T1000 (cell line): ENCODE measurements around the gene SPATA13.
"Not testable (repeated sequence)": the region's sequence is repeated elsewhere in the genome, so short reads cannot be mapped to it uniquely, and the experiment has no call there.

ENCODE experiments used
- DNase-seq: peaks from one replicate; lab custom pipeline; 2025; ENCODE audit warnings: mixed read lengths; lab: John Stamatoyannopoulos, UW

The SPATA13 gene

GRCh38 chr13:24318878-24319277 lies 158.4 kb downstream of the SPATA13 start:
- DNase-seq, result not testable (repeated sequence)

GRCh38 chr13:24319641-24320040 lies 159.1 kb downstream of the SPATA13 start:
- not testable (repeated sequence) for DNase-seq

GRCh38 chr13:24321416-24321815 lies 160.9 kb downstream of the SPATA13 start:
- DNase-seq, result not testable (repeated sequence)

DNA sequence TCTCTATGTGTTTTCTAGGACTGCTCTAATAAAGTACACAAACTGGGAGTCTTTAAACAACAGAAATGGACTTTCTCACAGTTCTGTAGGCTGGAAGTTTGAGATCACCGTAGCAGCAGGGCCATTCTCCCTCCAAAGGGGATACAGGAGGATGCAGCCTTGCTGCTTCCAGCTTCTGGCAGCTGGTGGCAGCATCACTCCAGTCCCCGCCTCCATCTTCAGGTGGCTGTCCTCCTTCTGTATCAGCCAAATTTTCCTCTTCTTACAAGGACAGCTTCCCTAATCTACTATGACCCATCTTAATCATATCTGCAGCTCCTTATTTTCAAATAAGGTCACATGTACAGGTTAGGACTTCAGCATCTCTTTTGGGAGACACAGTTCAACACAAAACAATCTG lies 161.9 kb downstream of the SPATA13 start:
- DNase-seq, result not testable (repeated sequence)

DNA sequence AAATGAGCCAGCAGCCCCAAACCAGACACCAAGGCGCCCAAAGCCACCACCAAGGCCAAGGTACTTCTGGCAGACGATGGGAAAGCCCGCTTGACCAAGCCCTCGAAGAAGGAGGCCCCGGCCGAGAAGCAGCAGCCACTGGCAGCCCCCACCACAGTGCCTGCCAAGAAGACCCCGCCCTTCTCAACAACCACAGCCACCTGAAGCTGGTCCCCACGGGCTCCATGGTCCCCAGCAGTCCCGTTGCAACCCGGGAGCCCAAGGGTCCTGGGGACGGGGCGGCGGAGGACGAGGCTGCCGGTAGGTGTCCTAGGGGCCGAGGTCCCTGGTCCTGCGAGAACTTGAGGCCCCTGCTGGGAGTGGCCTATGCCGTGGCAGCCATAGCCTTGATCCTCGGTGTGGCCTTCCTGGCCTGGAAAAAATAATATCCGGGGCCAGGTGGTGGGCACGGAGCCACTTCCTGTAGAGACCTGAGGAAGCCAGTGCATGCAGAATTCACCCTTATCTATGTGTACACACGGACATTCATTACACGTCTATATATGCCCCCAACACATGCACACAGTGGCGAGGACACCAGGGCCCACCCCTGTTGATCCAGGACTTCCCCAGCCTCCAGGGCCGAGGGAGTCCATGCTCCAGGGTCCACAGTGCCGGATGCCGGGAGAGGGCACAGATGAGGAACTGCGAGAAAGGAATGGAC lies 162.7 kb downstream of the SPATA13 start:
- DNase-seq, result no peak

DNA sequence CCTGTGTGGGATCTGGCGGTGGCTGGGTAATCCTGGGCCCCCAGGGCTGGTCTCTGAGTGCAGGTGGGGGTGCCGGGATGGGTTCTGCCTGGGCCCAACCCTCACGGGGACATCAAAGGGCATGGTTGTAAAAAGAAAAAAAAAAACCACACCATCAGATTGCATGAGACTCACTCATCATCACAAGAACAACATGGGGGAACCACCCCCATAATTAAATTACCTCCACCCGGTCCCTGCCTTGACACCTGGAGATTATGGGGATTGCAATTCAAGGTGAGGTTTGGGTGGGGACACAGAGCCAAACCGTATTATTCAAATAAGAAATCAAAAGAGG lies 163.2 kb downstream of the SPATA13 start:
- no peak for DNase-seq

GRCh38 chr13:24327598-24327997 lies 167.1 kb downstream of the SPATA13 start:
- DNase-seq, result not testable (repeated sequence)

DNA sequence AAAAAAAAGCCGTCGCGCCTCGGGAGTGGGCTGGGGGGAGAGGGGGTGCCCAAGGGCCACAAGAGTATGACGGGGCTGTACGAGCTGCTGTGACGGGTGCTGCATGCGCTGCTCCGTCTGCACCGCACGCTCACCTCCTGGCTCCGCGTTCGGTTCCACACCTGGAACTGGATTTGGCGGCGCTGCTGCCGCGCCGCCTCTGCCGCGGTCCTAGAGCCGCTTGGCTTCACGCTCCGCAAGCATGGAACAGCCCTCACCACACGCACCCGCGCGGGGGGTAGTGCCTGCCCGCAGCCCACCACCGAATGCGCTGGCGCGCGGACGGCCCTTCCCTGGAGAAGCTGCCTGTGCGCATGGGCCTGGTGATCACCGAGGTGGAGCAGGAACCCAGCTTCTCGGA lies 167.6 kb downstream of the SPATA13 start:
- DNase-seq, result no peak

DNA sequence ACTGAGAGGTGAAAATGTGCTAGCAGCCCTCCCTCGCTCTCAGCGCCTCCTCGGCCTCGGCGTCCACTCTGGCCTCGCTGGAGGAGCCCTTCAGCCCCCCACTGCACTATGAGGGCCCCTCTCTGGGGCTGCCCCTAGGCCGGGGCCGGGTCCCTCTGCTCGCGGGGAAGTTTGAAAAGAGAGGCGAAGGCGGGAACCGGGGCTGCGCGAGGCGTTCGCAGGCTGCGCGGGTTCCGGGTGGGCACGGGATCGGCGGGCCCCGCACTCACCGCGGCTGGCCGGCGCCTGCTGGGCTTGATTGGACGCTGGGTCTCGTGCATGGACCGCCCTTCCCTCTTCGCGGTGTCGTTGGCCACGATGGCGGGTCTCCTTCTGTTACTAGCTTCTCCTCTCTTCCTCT lies 178.2 kb downstream of the SPATA13 start:
- no peak for DNase-seq

- no peak for DNase-seq
Measured at GRCh38 chr13:24339937-24340607, 179.6 kb downstream of the SPATA13 start.

GRCh38 chr13:24340608-24340955 lies 180.1 kb downstream of the SPATA13 start:
- DNase-seq, result no peak

- no peak for DNase-seq
Measured at GRCh38 chr13:24341439-24341838, 180.9 kb downstream of the SPATA13 start.

- no peak for DNase-seq
Measured at GRCh38 chr13:24348385-24348784, 187.9 kb downstream of the SPATA13 start.

GRCh38 chr13:24348797-24349515 lies 188.4 kb downstream of the SPATA13 start:
- no peak for DNase-seq

DNA sequence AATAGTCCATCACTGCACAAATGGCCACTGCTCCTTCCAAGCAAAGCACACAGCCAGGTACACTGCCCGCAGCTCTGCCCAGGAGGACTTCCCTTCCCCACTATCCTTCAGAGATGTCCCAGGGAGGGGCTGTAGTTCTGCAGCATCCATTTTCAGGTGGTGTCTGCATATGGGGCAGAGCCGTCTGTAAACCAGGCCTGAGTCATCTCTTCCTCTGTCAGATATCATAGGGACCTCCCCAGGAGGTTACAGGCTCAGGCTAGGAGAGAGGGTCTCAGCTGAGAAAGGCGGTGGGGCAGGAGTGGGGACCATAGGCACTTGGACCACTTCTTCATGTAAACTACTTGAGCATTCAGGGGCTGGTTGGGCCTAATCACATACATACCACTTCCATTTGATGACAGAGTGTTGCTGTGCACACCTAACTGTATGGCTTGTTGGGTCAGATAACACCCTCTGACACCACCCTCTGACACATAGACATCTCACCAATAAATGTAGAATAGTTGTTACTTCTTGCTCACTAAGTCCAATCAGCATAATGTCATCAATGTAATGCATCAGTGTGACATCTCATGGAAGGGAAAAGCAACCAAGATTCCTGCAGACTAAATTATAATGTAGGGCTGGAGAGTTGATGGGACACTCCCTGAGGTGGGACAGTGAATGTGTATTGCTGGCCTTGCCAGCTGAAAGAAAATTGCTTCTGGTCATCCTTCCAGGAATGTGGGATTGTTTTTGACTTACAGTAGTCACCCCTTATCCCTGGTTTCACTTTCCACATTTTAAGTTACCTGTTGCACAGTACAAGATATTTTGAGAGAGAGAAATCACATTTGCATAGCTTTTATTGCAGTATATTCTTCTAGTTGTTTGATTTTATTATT lies 189.5 kb downstream of the SPATA13 start:
- not testable (repeated sequence) for DNase-seq

DNA sequence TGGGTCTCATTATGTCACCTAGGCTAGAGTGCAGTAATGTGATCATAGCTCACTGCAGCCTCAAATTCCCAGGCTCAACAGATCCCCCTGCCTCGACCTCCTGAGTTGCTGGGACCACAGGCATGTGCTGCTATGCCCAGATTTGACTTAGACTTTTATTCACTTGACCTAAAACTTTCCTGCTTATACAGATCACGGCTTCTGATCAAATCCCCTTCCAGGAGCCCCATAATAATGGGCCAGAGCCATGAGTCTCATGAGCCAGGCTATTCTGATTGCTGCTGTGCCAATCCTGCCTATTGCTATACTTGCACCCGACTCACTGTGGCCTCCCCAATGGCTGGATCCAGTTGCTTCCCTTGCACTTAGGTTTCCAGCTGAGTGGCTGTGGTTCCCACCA lies 190.9 kb downstream of the SPATA13 start:
- no peak for DNase-seq

DNA sequence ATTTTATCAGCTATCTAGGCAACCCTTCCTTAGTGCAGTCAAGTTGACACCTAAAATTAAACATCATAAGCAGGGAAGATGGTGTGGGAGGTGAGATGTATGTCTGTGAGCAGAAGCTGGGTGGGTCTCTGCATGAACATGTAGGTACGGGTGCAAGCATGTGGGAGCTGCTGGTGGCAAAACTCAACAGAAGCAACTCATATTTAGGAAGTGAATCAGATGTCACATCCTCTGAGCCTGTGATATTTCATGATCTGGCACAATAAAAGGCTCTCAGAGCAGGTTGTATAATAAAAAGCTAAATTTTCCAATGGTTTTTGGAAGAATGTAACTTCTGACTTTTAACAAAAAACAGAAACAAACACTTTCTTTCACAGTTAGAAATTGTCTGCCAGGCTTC lies 193.2 kb downstream of the SPATA13 start:
- no peak for DNase-seq

DNA sequence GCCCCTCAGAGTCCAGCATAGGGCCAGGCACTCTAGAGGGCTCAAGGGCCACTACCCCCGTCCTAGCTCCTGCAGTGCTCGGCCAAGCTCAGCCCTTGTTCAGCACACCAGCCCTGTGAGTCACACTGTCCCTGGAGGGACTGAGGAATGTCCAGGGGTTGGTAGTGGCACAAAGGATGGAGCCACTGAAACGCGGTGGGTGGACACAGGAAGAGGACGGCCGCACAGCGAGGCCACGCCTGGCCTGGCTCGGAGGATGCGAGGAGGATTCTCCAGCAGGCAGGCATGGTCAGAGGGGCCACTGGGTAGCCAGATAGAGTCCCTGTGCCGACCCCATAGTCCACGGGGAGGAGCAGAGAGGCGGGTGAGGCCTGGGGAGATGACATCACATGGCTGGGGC lies 194.6 kb downstream of the SPATA13 start:
- no peak for DNase-seq

- DNase-seq, result no peak
Measured at GRCh38 chr13:24356270-24356669, 195.8 kb downstream of the SPATA13 start.
